ENCODE results near the gene KSR1. TPM values are rescaled to one million over a fixed set of nuclear protein-coding genes. Genes with fewer than 3 reads are reported as not detected.

The KSR1 gene
- total RNA-seq, 4 donors from 2014 or later = 17.7 to 77.0 (median 34.6) TPM

DNA sequence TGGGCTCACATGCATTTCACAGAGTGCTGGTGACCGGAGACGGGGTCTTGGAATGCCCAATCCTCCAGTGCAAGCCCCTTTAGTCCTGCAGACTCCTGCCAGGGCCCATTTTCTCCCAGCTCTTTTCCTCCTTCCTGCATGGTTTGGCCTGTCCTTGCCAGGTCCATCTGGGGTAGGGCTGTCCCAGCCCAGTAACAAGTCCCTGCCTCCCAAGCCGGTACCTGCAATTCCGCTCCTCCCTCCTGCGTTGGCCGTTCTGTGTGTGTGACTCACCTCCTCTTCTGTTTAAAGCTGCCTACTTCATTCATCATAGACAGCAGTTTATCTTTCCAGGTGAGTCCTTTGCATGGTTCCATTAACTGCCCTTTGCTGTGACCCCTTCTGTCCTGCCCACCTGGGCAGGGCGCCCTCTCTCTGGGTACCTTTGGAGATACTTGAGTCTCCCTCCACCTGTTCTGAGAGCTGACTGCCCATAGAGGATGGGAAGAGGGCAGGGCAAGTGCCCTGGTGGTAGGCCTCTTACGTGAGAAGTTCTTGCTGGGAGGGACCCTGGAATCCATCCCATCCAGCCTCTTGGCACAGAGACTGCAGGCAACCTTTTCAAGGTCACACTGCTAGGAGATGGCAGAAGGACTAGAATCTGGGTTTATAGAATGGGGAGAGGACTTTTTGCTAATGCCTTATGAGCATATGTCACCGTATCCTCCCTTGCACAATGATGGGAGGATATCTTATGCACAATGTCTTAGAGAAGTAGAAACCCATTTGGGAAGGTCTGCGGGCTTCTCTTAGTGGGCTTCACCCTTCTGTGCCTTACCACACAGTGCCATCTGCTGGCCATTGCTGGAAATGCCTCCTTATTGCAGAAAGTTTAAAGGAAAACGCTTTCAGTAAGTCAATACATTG lies 145.1 kb downstream of the KSR1 start:
- no peaks in the 10 kb centered on the region for H3K36me3 ChIP-seq
- H3K9me3 ChIP-seq = no peaks in the 10 kb centered on the region
- no peaks in the 10 kb centered on the region for H3K27me3 ChIP-seq
- H3K4me1 ChIP-seq = no peaks in the 10 kb centered on the region
- DNase-seq = peak; percentile 82 to 88
- H3K27ac ChIP-seq = no peak overlapping the region
- TF ChIP-seq, protein P1, sequence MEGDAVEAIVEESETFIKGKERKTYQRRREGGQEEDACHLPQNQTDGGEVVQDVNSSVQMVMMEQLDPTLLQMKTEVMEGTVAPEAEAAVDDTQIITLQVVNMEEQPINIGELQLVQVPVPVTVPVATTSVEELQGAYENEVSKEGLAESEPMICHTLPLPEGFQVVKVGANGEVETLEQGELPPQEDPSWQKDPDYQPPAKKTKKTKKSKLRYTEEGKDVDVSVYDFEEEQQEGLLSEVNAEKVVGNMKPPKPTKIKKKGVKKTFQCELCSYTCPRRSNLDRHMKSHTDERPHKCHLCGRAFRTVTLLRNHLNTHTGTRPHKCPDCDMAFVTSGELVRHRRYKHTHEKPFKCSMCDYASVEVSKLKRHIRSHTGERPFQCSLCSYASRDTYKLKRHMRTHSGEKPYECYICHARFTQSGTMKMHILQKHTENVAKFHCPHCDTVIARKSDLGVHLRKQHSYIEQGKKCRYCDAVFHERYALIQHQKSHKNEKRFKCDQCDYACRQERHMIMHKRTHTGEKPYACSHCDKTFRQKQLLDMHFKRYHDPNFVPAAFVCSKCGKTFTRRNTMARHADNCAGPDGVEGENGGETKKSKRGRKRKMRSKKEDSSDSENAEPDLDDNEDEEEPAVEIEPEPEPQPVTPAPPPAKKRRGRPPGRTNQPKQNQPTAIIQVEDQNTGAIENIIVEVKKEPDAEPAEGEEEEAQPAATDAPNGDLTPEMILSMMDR (IDR thresholded peaks at IDR 0.05) = peak; percentile 92 to 95 (median 93)
- TF ChIP-seq POLR2A (IDR thresholded peaks at IDR 0.05) = no peak
- intact Hi-C loops (cut with DNase I; ENCODE audit: low total_unique reads) = loop anchor here (5.0 kb wide), 1 partner anchor 249 kb away; no protein-coding TSS in a partner anchor
- no peak overlapping the region for H3K4me3 ChIP-seq

- Histone ChIP-seq H3K36me3 (no peaks in the 10 kb centered on the region), H3K4me3 (no peak overlapping the region), H3K27ac (no peak overlapping the region), H3K27me3 (no peaks in the 10 kb centered on the region), H3K9me3 (no peaks in the 10 kb centered on the region), H3K4me1 (no peaks in the 10 kb centered on the region)
- intact Hi-C loops (cut with DNase I; ENCODE audit: low total_unique reads) = loop anchor here (2.0 to 5.0 kb wide), 2 partner anchors 49 to 250 kb away; no protein-coding TSS in a partner anchor
- DNase-seq = no peak
- TF ChIP-seq, protein P1 (IDR thresholded peaks at IDR 0.05) = no peak
- no peak for TF ChIP-seq POLR2A (IDR thresholded peaks at IDR 0.05)
These were observed 145.7 kb downstream of the KSR1 start for GRCh38 chr17:27601975-27602302.

GRCh38 chr17:27602721-27603420 lies 146.6 kb downstream of the KSR1 start:
- Histone ChIP-seq H3K4me1 (no peaks in the 10 kb centered on the region), H3K27ac (no peak overlapping the region), H3K4me3 (no peak overlapping the region), H3K36me3 (no peaks in the 10 kb centered on the region), H3K9me3 (no peaks in the 10 kb centered on the region), H3K27me3 (no peaks in the 10 kb centered on the region)
- TF ChIP-seq POLR2A (IDR thresholded peaks at IDR 0.05) = no peak
- TF ChIP-seq, protein P1 (IDR thresholded peaks at IDR 0.05) = peak; percentile 89 to 97 (median 94)
- intact Hi-C loops (cut with DNase I; ENCODE audit: low total_unique reads) = loop anchor here (2.0 to 5.0 kb wide), 2 partner anchors 48 to 251 kb away; no protein-coding TSS in a partner anchor
- DNase-seq = peak; percentile 78

- H3K4me3 ChIP-seq = no peak overlapping the region
These were observed 147.1 kb downstream of the KSR1 start for GRCh38 chr17:27603421-27603770.

More at GRCh38 chr17:27603421-27603770, 147.1 kb downstream of the KSR1 start:
- no peak for DNase-seq
- Histone ChIP-seq H3K36me3 (no peaks in the 10 kb centered on the region), H3K9me3 (no peaks in the 10 kb centered on the region), H3K4me1 (no peaks in the 10 kb centered on the region), H3K27ac (no peak overlapping the region), H3K27me3 (no peaks in the 10 kb centered on the region)
- no peak for TF ChIP-seq POLR2A (IDR thresholded peaks at IDR 0.05)
- TF ChIP-seq, protein P1 (IDR thresholded peaks at IDR 0.05) = no peak
- intact Hi-C loops (cut with DNase I; ENCODE audit: low total_unique reads) = loop anchor here (2.0 to 5.0 kb wide), 2 partner anchors 47 to 251 kb away; no protein-coding TSS in a partner anchor

All from uterus (tissue), 4 donors.